ENCODE results near the gene ARL13B. TPM values are rescaled to one million over a fixed set of nuclear protein-coding genes. Genes with fewer than 3 reads are reported as not detected.

ARL13B gene
- total and polyA plus RNA-seq, 2 of the 4 experiments (the other 2 are of a cell fraction), result 2.7 to 3.0 TPM

- BruUV-seq (replicated peaks), result no TSS peak
- H3K36me3 ChIP-seq (ENCODE audit: control insufficient read depth, insufficient read depth, low read length), result peaks cover 14% of the 10 kb centered on the region
- H3K4me1 ChIP-seq (ENCODE audit: control insufficient read depth, insufficient read depth, low read length), result no peaks in the 10 kb centered on the region
- DNase-seq (no peak), ATAC-seq (ENCODE audit: low read depth) (no peak)
- no peak overlapping the region for H3K14ac ChIP-seq (replicated peaks; ENCODE audit: low read depth, low read length)
- no peak overlapping the region for H2AK9ac ChIP-seq (replicated peaks; ENCODE audit: low read depth, low read length, poor library complexity)
- no peaks in the 10 kb centered on the region for H3K27me3 ChIP-seq (ENCODE audit: control insufficient read depth, insufficient read depth, low read length)
- H3K79me1 ChIP-seq (ENCODE audit: low read depth in 1 of 2, low read length in 2 of 2), result no peaks in the 10 kb centered on the region
- CTCF ChIA-PET, result no interaction called here
- no peak overlapping the region for H3K27ac ChIP-seq (ENCODE audit: insufficient read depth, low read length)
- no peaks in the 10 kb centered on the region for H3K9me1 ChIP-seq (ENCODE audit: insufficient read depth, low read length)
- H4K5ac ChIP-seq (ENCODE audit: low read depth, low read length), result no peak overlapping the region
- no peaks in the 10 kb centered on the region for H4K20me1 ChIP-seq (ENCODE audit: insufficient read depth, low read length)
- in situ Hi-C loops (cut with MboI; ENCODE audit: low sequenced_read_pairs), result no loop called here
- no CpG with 5 or more reads among the region's 1 CpG for WGBS, 2 experiments (ENCODE audit: extremely low coverage in 2 of 2, insufficient read length in 1 of 2)
- H3K23ac ChIP-seq (ENCODE audit: low read depth, low read length), result no peak overlapping the region
- intact Hi-C loops (cut with micrococcal nuclease), result no loop called here
- dilution Hi-C loops (cut with HindIII; ENCODE audit: low sequenced_read_pairs, unreplicated experiment), result no loop called here
- H2BK20ac ChIP-seq (ENCODE audit: low read depth, low read length), result no peak overlapping the region
- POLR2A ChIA-PET (ENCODE audit: unreplicated experiment), result no interaction called here
- no peak overlapping the region for H2AFZ ChIP-seq (replicated peaks; ENCODE audit: low read length, poor library complexity)
- TF ChIP-seq MAFK (IDR thresholded peaks at IDR 0.05; ENCODE audit: low read depth, low read length), result no peak
- no peak for TF ChIP-seq MAZ (IDR thresholded peaks at IDR 0.05; ENCODE audit: borderline replicate concordance, low read depth, low read length)
- no peak for TF ChIP-seq RCOR1 (IDR thresholded peaks at IDR 0.05; ENCODE audit: insufficient replicate concordance, low read length)
- TF ChIP-seq RAD21 (IDR thresholded peaks at IDR 0.05; ENCODE audit: low read length), result no peak
- no peak for TF ChIP-seq CHD1 (IDR thresholded peaks at IDR 0.05; ENCODE audit: low read depth, low read length)
- no peak for TF ChIP-seq RFX5 (IDR thresholded peaks at IDR 0.05; ENCODE audit: low read depth, low read length)
- no peak for TF ChIP-seq CEBPB (IDR thresholded peaks at IDR 0.05; ENCODE audit: low read depth, low read length)
- TF ChIP-seq ELK1 (IDR thresholded peaks at IDR 0.05; ENCODE audit: borderline replicate concordance, low read depth, low read length), result no peak
- no peak for TF ChIP-seq SMC3 (IDR thresholded peaks at IDR 0.05; ENCODE audit: low read depth, low read length)
- no peak for TF ChIP-seq POLR2A (IDR thresholded peaks at IDR 0.05; ENCODE audit: low read depth, low read length)
- TF ChIP-seq BHLHE40 (IDR thresholded peaks at IDR 0.05; ENCODE audit: low read depth, low read length), result no peak
- no peak overlapping the region for H2BK5ac ChIP-seq (ENCODE audit: low read depth, low read length, poor library complexity, severe bottlenecking)
- H4K91ac ChIP-seq (ENCODE audit: insufficient read depth, low read depth, low read length), result no peak overlapping the region
- no peak overlapping the region for H3K9ac ChIP-seq (ENCODE audit: low read depth, low read length)
- no peak overlapping the region for H3K4ac ChIP-seq (ENCODE audit: low read depth, low read length)
- H3K4me2 ChIP-seq (ENCODE audit: low read depth, low read length), result no peak overlapping the region
- no peak overlapping the region for H2BK120ac ChIP-seq (ENCODE audit: low read depth, low read length)
- no peak overlapping the region for H3K4me3 ChIP-seq (ENCODE audit: insufficient read depth, low read depth, low read length)
- no peak overlapping the region for H4K8ac ChIP-seq (ENCODE audit: low read depth in 2 of 2, low read length in 2 of 2)
- no peaks in the 10 kb centered on the region for H3K9me3 ChIP-seq (ENCODE audit: control insufficient read depth, insufficient read depth, low read length)
- no peak overlapping the region for H3K18ac ChIP-seq (ENCODE audit: low read depth, low read length)
- H3K56ac ChIP-seq (ENCODE audit: extremely low read depth, insufficient read depth, low read length), result no peak overlapping the region
- no peak overlapping the region for H2BK15ac ChIP-seq (ENCODE audit: low read depth, low read length)
- no peak overlapping the region for H2AK5ac ChIP-seq (ENCODE audit: low read depth, low read length)
Observed at GRCh38 chr3:94099311-94099710, 119.4 kb downstream of the ARL13B start.

All from IMR-90 (cell line).